Neural crest cell (in vitro differentiated cells): ENCODE results near the gene MRAS. TPM values are rescaled to one million over a fixed set of nuclear protein-coding genes. Genes with fewer than 3 reads are reported as not detected.

Experiments used
- DNase-seq: peaks from one replicate; pipeline ENCODE4 v3.0.0; 2021; ENCODE audit warnings: low read depth, mixed read lengths, low spot score
- H3K27ac Mint-ChIP-seq: one replicate; pipeline ENCODE4 v1.8.0; 2021; ENCODE audit warnings: mild to moderate bottlenecking, mixed read lengths; ENCODE audit not compliant: unreplicated experiment
- H3K27me3 Mint-ChIP-seq: 2 replicates; pipeline ENCODE4 v1.8.0; 2021; ENCODE audit warnings: low read depth, mild to moderate bottlenecking, mixed read lengths
- H3K36me3 Mint-ChIP-seq: 2 replicates; pipeline ENCODE4 v1.8.0; 2021; ENCODE audit warnings: low read depth, mild to moderate bottlenecking, mixed read lengths
- H3K4me1 Mint-ChIP-seq: 2 replicates; pipeline ENCODE4 v1.8.0; 2021; ENCODE audit warnings: mixed read lengths
- H3K4me3 Mint-ChIP-seq: one replicate; pipeline ENCODE4 v1.8.0; 2021; ENCODE audit warnings: mild to moderate bottlenecking, mixed read lengths
- H3K9me3 Mint-ChIP-seq: 2 replicates; pipeline ENCODE4 v1.8.0; 2021; ENCODE audit warnings: mixed read lengths
- total RNA-seq: library from RNA; stranded (reverse); gene quantifications from 2 replicates; pipeline ENCODE4 v1.2.1, GENCODE V29; 2021
- TF ChIP-seq, protein P1 (sequence below): fragments of 200-600 bp; sonication (generic); conservative IDR thresholded peaks from 2 replicates; pipeline ENCODE4 v1.5.0; 2021; ENCODE audit warnings: antibody characterized with exemption, mild to moderate bottlenecking

The MRAS gene
- total RNA-seq, 1 donor from 2014 or later, result 27.0 TPM

DNA sequence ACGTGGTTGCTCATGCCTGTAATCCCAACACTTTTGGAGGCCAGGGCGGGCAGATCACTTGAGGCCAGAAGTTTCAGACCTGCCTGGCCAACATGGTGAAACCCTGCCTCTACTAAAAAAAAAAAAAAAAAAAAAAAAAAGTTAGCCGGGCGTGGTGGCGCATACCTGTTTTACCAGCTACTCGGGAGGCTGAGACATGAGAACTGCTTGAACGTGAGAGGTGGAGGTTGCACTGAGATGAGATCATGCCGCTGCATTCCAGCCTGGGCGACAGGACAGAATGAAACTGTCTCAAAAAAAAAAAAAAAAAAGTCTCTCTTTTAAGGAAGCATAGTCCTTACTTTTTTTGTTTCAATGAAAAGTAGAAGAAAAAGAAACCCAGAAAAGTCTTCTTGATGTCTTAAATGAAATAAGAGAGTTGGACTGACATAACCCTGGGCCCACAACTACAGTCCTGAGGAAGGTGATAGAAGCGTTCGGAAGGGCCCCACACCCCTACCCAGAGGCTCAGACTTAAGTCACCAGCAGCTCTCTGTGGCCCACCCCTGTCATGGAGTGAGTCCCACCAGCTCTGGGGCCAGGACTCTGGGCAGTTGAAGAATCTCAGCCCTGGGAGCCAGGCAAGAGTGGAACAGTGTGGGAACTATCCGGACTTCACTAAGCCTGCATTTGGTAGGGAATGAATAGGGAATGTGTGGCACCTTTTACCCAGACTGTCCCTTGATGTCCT lies 21.3 kb upstream of the MRAS start:
- no peaks in the 10 kb centered on the region for H3K36me3 Mint-ChIP-seq
- peaks cover 19% of the 10 kb centered on the region for H3K4me1 Mint-ChIP-seq
- H3K27ac Mint-ChIP-seq, result no peak overlapping the region
- H3K4me3 Mint-ChIP-seq, result no peak overlapping the region
- TF ChIP-seq, protein P1, sequence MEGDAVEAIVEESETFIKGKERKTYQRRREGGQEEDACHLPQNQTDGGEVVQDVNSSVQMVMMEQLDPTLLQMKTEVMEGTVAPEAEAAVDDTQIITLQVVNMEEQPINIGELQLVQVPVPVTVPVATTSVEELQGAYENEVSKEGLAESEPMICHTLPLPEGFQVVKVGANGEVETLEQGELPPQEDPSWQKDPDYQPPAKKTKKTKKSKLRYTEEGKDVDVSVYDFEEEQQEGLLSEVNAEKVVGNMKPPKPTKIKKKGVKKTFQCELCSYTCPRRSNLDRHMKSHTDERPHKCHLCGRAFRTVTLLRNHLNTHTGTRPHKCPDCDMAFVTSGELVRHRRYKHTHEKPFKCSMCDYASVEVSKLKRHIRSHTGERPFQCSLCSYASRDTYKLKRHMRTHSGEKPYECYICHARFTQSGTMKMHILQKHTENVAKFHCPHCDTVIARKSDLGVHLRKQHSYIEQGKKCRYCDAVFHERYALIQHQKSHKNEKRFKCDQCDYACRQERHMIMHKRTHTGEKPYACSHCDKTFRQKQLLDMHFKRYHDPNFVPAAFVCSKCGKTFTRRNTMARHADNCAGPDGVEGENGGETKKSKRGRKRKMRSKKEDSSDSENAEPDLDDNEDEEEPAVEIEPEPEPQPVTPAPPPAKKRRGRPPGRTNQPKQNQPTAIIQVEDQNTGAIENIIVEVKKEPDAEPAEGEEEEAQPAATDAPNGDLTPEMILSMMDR, result no peak
- no peaks in the 10 kb centered on the region for H3K9me3 Mint-ChIP-seq
- H3K27me3 Mint-ChIP-seq, result peaks cover 13% of the 10 kb centered on the region
- DNase-seq, result no peak

- H3K9me3 Mint-ChIP-seq, result no peaks in the 10 kb centered on the region
- no peak for DNase-seq
- peaks cover 17% of the 10 kb centered on the region for H3K27me3 Mint-ChIP-seq
- H3K36me3 Mint-ChIP-seq, result no peaks in the 10 kb centered on the region
- H3K27ac Mint-ChIP-seq, result no peak overlapping the region
- TF ChIP-seq, protein P1, result no peak
- H3K4me3 Mint-ChIP-seq, result peak overlapping the region; percentile 77
- peaks cover 16% of the 10 kb centered on the region for H3K4me1 Mint-ChIP-seq
Observed at GRCh38 chr3:138327831-138328230, 20.5 kb upstream of the MRAS start.

- Mint-ChIP-seq H3K4me1 (peaks cover 16% of the 10 kb centered on the region), H3K36me3 (no peaks in the 10 kb centered on the region), H3K4me3 (peak overlapping the region; percentile 97), H3K9me3 (no peaks in the 10 kb centered on the region), H3K27me3 (peaks cover 17% of the 10 kb centered on the region), H3K27ac (no peak overlapping the region)
- DNase-seq, result no peak
- TF ChIP-seq, protein P1, result no peak
Observed at GRCh38 chr3:138328341-138328740, 20.0 kb upstream of the MRAS start.

- DNase-seq, result peak; percentile 91
- Mint-ChIP-seq H3K36me3 (no peaks in the 10 kb centered on the region), H3K27ac (no peak within 1 kb of the TSS), H3K9me3 (no peaks in the 10 kb centered on the region), H3K27me3 (peaks cover 17% of the 10 kb centered on the region), H3K4me1 (peaks cover 16% of the 10 kb centered on the region), H3K4me3 (peak within 1 kb of the TSS; percentile 97)
- TF ChIP-seq, protein P1, result peak; percentile 61
Observed at GRCh38 chr3:138329127-138329983, 19.0 kb upstream of the MRAS start, which contains the start of gene NME9. TSS of gene NME9 (minus strand) at chr3:138329851. CDS start at chr3:138329335, 516 bp downstream.

DNA sequence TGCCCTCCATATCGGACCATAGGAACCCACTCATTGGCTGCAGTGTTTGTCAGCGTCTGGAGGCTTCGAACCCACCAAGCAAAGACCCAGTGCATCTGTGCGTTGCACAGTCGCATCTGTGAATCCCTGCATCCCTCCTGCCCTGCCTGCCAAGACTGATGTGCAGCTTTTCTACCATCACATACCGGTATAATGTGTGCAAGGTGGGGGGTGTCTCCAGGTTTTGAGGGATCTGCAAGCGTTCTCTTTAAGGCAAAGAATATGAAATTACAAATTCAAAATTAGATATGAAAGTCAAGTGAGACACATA lies 18.4 kb upstream of the MRAS start:
- Mint-ChIP-seq H3K36me3 (no peaks in the 10 kb centered on the region), H3K4me1 (peaks cover 16% of the 10 kb centered on the region), H3K4me3 (peak overlapping the region; percentile 97), H3K27ac (no peak overlapping the region), H3K9me3 (no peaks in the 10 kb centered on the region), H3K27me3 (peaks cover 17% of the 10 kb centered on the region)
- TF ChIP-seq, protein P1, result no peak
- no peak for DNase-seq
